GM23338 (cell line): ENCODE results near the gene ASTL. TPM values are rescaled to one million over a fixed set of nuclear protein-coding genes. Genes with fewer than 3 reads are reported as not detected.

Experiments used
- ATAC-seq: fragments of 200-7000 bp; cut with Tn5 transposase; 3 replicates; pipeline ENCODE4 v1.9.1; 2020
- DNase-seq: peaks from one replicate; pipeline ENCODE4 v3.0.0-alpha.2; 2015; ENCODE audit warnings: low spot score
- H2AFZ ChIP-seq: fragments of 200-600 bp; sonication (generic); 2 replicates; pipeline ENCODE4 v1.8.0; 2016; ENCODE audit warnings: antibody characterized with exemption, mild to moderate bottlenecking, moderate library complexity
- H3F3A ChIP-seq: fragments of 200-600 bp; sonication (generic); replicated peaks from 2 replicates; pipeline ENCODE4 v1.8.0; 2017; ENCODE audit warnings: antibody characterized with exemption, mixed run types, low read depth
- H3K27ac ChIP-seq: fragments of 200-600 bp; sonication (generic); 2 replicates; pipeline ENCODE4 v1.6.1; 2016; ENCODE audit warnings: low read depth
- H3K27me3 ChIP-seq: fragments of 200-600 bp; sonication (generic); 2 replicates; pipeline ENCODE4 v1.8.0; 2016; ENCODE audit warnings: mild to moderate bottlenecking, mixed run types, moderate library complexity; ENCODE audit not compliant: insufficient read depth
- H3K36me3 ChIP-seq: fragments of 200-600 bp; sonication (generic); 2 replicates; pipeline ENCODE4 v1.8.0; 2016; ENCODE audit warnings: mild to moderate bottlenecking; ENCODE audit not compliant: insufficient read depth
- H3K4me1 ChIP-seq: fragments of 200-600 bp; sonication (generic); 2 replicates; pipeline ENCODE4 v1.8.0; 2016; ENCODE audit warnings: mild to moderate bottlenecking, moderate library complexity; ENCODE audit not compliant: insufficient read depth
- H3K4me2 ChIP-seq: fragments of 200-600 bp; sonication (generic); 2 replicates; pipeline ENCODE4 v1.7.1; 2017; ENCODE audit warnings: mixed run types
- H3K4me3 ChIP-seq: fragments of 200-600 bp; sonication (generic); 2 replicates; pipeline ENCODE4 v1.6.1; 2016; ENCODE audit warnings: mixed run types
- H3K79me2 ChIP-seq: fragments of 200-600 bp; sonication (generic); replicated peaks from 2 replicates; pipeline ENCODE4 v1.8.0; 2017; ENCODE audit warnings: mild to moderate bottlenecking; ENCODE audit not compliant: insufficient read depth
- H3K9me2 ChIP-seq: fragments of 200-600 bp; sonication (generic); 2 replicates; pipeline ENCODE4 v1.8.0; 2017; ENCODE audit not compliant: insufficient read depth
- H4K20me1 ChIP-seq: fragments of 200-600 bp; sonication (generic); replicated peaks from 2 replicates; pipeline ENCODE4 v1.8.0; 2017; ENCODE audit warnings: mild to moderate bottlenecking; ENCODE audit not compliant: insufficient read depth
- H3K27ac Mint-ChIP-seq: 2 replicates; pipeline ENCODE4 v1.8.0; 2020; ENCODE audit warnings: inconsistent platforms, mild to moderate bottlenecking, moderate library complexity, mixed read lengths
- H3K27me3 Mint-ChIP-seq: 3 replicates; pipeline ENCODE4 v1.8.0; 2022; ENCODE audit warnings: low read depth, mild to moderate bottlenecking, moderate library complexity, mixed read lengths, inconsistent platforms; ENCODE audit not compliant: insufficient read depth, poor library complexity
- H3K36me3 Mint-ChIP-seq: 3 replicates; pipeline ENCODE4 v1.8.0; 2021; ENCODE audit warnings: low read depth, mild to moderate bottlenecking, inconsistent platforms, moderate library complexity, mixed read lengths
- H3K4me1 Mint-ChIP-seq: 3 replicates; pipeline ENCODE4 v1.8.0; 2020; ENCODE audit warnings: mild to moderate bottlenecking, inconsistent platforms, mixed read lengths
- H3K4me3 Mint-ChIP-seq: 3 replicates; pipeline ENCODE4 v1.8.0; 2021; ENCODE audit warnings: moderate library complexity, mild to moderate bottlenecking, inconsistent platforms, mixed read lengths
- H3K9me3 Mint-ChIP-seq: 3 replicates; pipeline ENCODE4 v1.8.0; 2020; ENCODE audit warnings: moderate library complexity, mild to moderate bottlenecking, inconsistent platforms, mixed read lengths
- CREB1 ChIP-seq: fragments of 250-450 bp; sonication (Bioruptor Pico); IDR thresholded peaks from 2 replicates; pipeline ENCODE4 v1.5.0; 2020; ENCODE audit warnings: low read depth, mild to moderate bottlenecking, moderate library complexity
- EZH2 ChIP-seq: fragments of 200-600 bp; sonication (generic); IDR thresholded peaks from one replicate; pipeline ENCODE4 v1.8.0; 2017; ENCODE audit warnings: antibody characterized with exemption, mild to moderate bottlenecking, low read depth; ENCODE audit not compliant: unreplicated experiment
- EZH2phosphoT487 ChIP-seq: fragments of 200-600 bp; sonication (generic); IDR thresholded peaks from one replicate; pipeline ENCODE4 v1.8.1; 2018; ENCODE audit warnings: antibody characterized with exemption; ENCODE audit not compliant: unreplicated experiment
- JUNB ChIP-seq: IDR thresholded peaks from one replicate; pipeline ENCODE4 v1.6.1; 2016; ENCODE audit warnings: antibody characterized with exemption; ENCODE audit not compliant: unreplicated experiment
- NANOG ChIP-seq: IDR thresholded peaks from 2 replicates; pipeline ENCODE4 v1.6.1; 2016; ENCODE audit warnings: antibody characterized with exemption, borderline replicate concordance
- POLR2AphosphoS5 ChIP-seq: IDR thresholded peaks from 2 replicates; pipeline ENCODE4 v1.6.1; 2016; ENCODE audit warnings: antibody characterized with exemption, low read depth
- STAT1 ChIP-seq: IDR thresholded peaks from one replicate; pipeline ENCODE4 v1.6.1; 2016; ENCODE audit warnings: antibody characterized with exemption; ENCODE audit not compliant: unreplicated experiment
- ZNF114 ChIP-seq: fragments of 250-450 bp; sonication (Bioruptor Pico); IDR thresholded peaks from 2 replicates; pipeline ENCODE4 v1.5.0; 2020; ENCODE audit warnings: mild to moderate bottlenecking, moderate library complexity
- ZNF331 ChIP-seq: fragments of 250-450 bp; sonication (Bioruptor Pico); IDR thresholded peaks from 2 replicates; pipeline ENCODE4 v1.5.0; 2020; ENCODE audit warnings: low read depth, mild to moderate bottlenecking, moderate library complexity
- polyA plus RNA-seq: library from polyadenylated mRNA; unstranded; fragments of >200 nt; fragmentation: Nextera tagmentation; extraction: Ambion mirVana; gene quantifications from 2 replicates; pipeline ENCODE4 v1.2.1, GENCODE V29; 2016
- total RNA-seq: library from RNA; depleted of rRNA; stranded (reverse); fragments of >200 nt; shearing (Covaris generic); gene quantifications from 2 replicates; pipeline ENCODE4 v1.2.3, GENCODE V29; 2014
- TF ChIP-seq, protein P1 (sequence below): IDR thresholded peaks from one replicate; pipeline ENCODE4 v1.6.1; 2018; ENCODE audit warnings: antibody characterized with exemption; ENCODE audit not compliant: unreplicated experiment
- TF ChIP-seq, protein P2 (sequence below): IDR thresholded peaks from 2 replicates; pipeline ENCODE4 v1.6.1; 2016; ENCODE audit warnings: antibody characterized with exemption

ASTL gene
- total and polyA plus RNA-seq, 2 experiments from 2014 or later = 0.23 TPM; not detected in 1

DNA sequence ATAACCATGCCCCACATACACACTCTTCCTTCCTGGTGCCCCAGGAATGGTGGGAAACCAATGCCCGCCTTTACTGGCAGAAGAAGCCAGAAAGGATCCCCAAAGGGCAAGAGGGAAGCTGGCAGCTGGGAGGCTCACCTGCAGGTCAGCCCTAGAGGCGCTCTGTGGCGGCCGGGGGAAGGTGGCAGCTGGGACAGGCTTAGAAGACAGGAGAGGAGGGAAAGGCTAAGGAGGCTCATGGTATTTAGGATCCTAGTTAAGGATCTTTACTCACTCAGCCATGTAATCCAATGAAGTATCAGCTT lies 45.8 kb downstream of the ASTL start (continued):
- TF ChIP-seq, protein P1, sequence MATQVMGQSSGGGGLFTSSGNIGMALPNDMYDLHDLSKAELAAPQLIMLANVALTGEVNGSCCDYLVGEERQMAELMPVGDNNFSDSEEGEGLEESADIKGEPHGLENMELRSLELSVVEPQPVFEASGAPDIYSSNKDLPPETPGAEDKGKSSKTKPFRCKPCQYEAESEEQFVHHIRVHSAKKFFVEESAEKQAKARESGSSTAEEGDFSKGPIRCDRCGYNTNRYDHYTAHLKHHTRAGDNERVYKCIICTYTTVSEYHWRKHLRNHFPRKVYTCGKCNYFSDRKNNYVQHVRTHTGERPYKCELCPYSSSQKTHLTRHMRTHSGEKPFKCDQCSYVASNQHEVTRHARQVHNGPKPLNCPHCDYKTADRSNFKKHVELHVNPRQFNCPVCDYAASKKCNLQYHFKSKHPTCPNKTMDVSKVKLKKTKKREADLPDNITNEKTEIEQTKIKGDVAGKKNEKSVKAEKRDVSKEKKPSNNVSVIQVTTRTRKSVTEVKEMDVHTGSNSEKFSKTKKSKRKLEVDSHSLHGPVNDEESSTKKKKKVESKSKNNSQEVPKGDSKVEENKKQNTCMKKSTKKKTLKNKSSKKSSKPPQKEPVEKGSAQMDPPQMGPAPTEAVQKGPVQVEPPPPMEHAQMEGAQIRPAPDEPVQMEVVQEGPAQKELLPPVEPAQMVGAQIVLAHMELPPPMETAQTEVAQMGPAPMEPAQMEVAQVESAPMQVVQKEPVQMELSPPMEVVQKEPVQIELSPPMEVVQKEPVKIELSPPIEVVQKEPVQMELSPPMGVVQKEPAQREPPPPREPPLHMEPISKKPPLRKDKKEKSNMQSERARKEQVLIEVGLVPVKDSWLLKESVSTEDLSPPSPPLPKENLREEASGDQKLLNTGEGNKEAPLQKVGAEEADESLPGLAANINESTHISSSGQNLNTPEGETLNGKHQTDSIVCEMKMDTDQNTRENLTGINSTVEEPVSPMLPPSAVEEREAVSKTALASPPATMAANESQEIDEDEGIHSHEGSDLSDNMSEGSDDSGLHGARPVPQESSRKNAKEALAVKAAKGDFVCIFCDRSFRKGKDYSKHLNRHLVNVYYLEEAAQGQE = no peak
- TF ChIP-seq ZNF114 = no peak

DNA sequence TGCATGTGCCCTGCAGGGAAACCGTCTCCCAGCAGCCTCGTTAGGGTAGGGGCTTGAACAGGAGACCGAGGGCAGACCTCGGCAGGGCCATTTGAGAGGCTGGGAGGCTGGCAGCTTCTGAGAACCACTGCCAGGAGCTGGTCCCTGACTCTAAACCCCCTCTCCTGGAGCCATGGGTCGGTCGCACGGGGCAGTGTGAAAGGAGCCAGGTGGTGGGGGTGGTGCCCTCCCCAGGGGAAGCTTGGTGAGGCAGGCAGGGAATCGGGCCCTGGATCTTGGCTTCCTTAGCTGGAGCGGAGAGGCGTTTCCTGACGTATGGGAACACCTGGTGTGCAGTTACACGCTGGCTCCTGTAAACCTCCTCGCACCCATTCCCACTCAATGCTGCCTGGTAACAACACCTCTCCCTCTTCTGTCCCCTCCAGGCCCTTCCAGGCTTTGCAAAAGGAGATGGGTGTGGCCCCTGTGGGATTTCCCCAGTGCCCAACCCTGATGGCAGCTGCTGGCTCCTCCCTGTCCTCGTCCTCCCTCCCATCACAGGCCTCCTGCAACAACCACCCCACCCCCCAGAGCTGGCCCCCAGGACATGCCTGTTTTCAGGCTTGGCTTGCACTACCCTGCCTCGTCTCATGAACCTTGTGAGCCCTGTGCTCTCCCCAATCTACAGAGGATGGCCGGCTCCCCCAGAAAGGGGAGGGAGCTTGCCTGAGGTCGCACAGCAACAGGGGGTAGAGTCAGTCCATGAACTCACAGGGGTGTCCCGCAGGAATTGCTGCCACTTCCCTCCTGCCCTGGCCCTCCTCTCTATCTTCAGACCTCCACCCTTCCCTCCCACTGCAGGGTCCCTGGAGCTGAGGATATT lies 46.4 kb downstream of the ASTL start:
- H3K36me3 ChIP-seq = no peaks in the 10 kb centered on the region
- H3K79me2 ChIP-seq = no peaks in the 10 kb centered on the region
- H3K27me3 Mint-ChIP-seq = peaks cover 7% of the 10 kb centered on the region
- H3K27ac ChIP-seq = no peak overlapping the region
- no peak overlapping the region for H3K4me3 ChIP-seq
- H3K36me3 Mint-ChIP-seq = no peaks in the 10 kb centered on the region; the same call in 2 of the 3 replicates
- H3K9me3 Mint-ChIP-seq = no peaks in the 10 kb centered on the region
- H3K4me3 Mint-ChIP-seq = no peak overlapping the region
- H3K27ac Mint-ChIP-seq = no peak overlapping the region
- H3K4me2 ChIP-seq = 0 out of 2 replicates have a peak overlapping the region, but pooled peaks have one; percentile 43
- no peaks in the 10 kb centered on the region for H4K20me1 ChIP-seq
- ATAC-seq (peak; percentile 70), DNase-seq (peak; percentile 57)
- H3K9me2 ChIP-seq = no peaks in the 10 kb centered on the region; the same call in 1 of the 2 replicates
- peak overlapping the region; percentile 91 for H2AFZ ChIP-seq
- TF ChIP-seq JUNB (no peak), POLR2AphosphoS5 (no peak)
- TF ChIP-seq, protein P2, sequence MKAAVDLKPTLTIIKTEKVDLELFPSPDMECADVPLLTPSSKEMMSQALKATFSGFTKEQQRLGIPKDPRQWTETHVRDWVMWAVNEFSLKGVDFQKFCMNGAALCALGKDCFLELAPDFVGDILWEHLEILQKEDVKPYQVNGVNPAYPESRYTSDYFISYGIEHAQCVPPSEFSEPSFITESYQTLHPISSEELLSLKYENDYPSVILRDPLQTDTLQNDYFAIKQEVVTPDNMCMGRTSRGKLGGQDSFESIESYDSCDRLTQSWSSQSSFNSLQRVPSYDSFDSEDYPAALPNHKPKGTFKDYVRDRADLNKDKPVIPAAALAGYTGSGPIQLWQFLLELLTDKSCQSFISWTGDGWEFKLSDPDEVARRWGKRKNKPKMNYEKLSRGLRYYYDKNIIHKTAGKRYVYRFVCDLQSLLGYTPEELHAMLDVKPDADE = no peak
- H3K27me3 ChIP-seq = no peaks in the 10 kb centered on the region
- H3K4me1 ChIP-seq = peaks cover 7% of the 10 kb centered on the region; the same call in 1 of the 2 replicates
- peaks cover 21% of the 10 kb centered on the region for H3K4me1 Mint-ChIP-seq
- H3F3A ChIP-seq = no peaks in the 10 kb centered on the region

DNA sequence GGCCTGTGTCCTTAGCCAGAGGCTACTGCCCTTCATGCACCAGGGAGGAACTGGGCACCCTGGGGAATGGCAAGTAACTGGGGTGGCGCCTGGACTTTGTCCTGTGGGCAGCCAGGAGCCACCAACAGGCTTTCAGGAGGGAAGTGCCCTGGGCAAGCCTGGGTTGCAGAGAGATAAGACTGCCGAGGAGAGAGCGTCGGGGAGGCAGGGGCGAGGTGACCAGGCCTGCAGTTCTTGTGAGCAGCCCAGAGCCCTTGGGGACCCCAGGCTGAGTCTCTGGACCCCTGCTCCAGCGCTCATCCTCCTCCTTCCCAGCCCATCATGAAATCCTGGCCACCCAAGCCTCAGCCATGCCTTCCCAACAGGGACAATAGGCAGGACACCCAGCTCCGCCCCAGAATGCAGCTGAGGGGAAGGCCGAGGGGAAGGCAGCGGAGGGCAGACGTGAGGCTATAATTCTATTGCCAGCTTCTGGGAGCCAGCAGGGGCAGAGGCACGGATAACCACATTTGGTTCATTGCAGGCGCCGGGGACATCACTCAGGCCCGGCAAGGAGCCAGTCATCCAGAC lies 47.1 kb downstream of the ASTL start:
- no peak for DNase-seq
- H3K36me3 Mint-ChIP-seq = no peaks in the 10 kb centered on the region; the same call in 2 of the 3 replicates
- no peak overlapping the region for H3K27ac Mint-ChIP-seq
- no peak overlapping the region for H3K4me3 ChIP-seq
- no peak overlapping the region for H3K4me3 Mint-ChIP-seq
- peaks cover 7% of the 10 kb centered on the region for H3K27me3 Mint-ChIP-seq
- peak overlapping the region; percentile 91 for H2AFZ ChIP-seq
- no peaks in the 10 kb centered on the region for H4K20me1 ChIP-seq
- H3K4me1 ChIP-seq = peaks cover 7% of the 10 kb centered on the region; the same call in 1 of the 2 replicates
- H3K4me1 Mint-ChIP-seq = peaks cover 21% of the 10 kb centered on the region
- no peaks in the 10 kb centered on the region for H3F3A ChIP-seq
- no peak overlapping the region for H3K4me2 ChIP-seq
- no peaks in the 10 kb centered on the region for H3K79me2 ChIP-seq
- no peaks in the 10 kb centered on the region for H3K36me3 ChIP-seq
- H3K27ac ChIP-seq = no peak overlapping the region
- H3K9me3 Mint-ChIP-seq = no peaks in the 10 kb centered on the region
- no peaks in the 10 kb centered on the region for H3K27me3 ChIP-seq
- ATAC-seq = no peak; the same call in 2 of the 3 replicates
- no peaks in the 10 kb centered on the region; the same call in 1 of the 2 replicates for H3K9me2 ChIP-seq
- TF ChIP-seq STAT1 (no peak), ZNF331 (CRISPR knock-in tag) (no peak), ZNF114 (no peak), EZH2phosphoT487 (no peak), NANOG (no peak), CREB1 (CRISPR knock-in tag) (no peak), EZH2 (no peak)
- TF ChIP-seq, protein P1 = no peak
